Brain microvascular endothelial cell (primary cell): Measurements from ENCODE around the gene SLC25A46.
"Not testable (repeated sequence)": the region's sequence is repeated elsewhere in the genome, so short reads cannot be mapped to it uniquely, and the experiment has no call there.

Experiments
- DNase-seq: peaks from one replicate; pipeline ENCODE4 v3.0.0-alpha.2; 2020
- H3K27ac ChIP-seq: fragments of 250-450 bp; sonication (Bioruptor Pico); 2 replicates; pipeline ENCODE4 v1.5.1; 2020; ENCODE audit warnings: mild to moderate bottlenecking, moderate library complexity
- H3K27me3 ChIP-seq: fragments of 250-450 bp; sonication (Bioruptor Pico); replicated peaks from 2 replicates; pipeline ENCODE4 v1.5.1; 2020; ENCODE audit warnings: mild to moderate bottlenecking
- H3K36me3 ChIP-seq: fragments of 250-450 bp; sonication (Bioruptor Pico); replicated peaks from 2 replicates; pipeline ENCODE4 v1.5.1; 2020; ENCODE audit warnings: mild to moderate bottlenecking
- H3K4me3 ChIP-seq: 2 replicates; pipeline ENCODE4 v1.5.1; 2011; ENCODE audit warnings: low read depth, mild to moderate bottlenecking, control low read depth, low read length, moderate library complexity
- in situ Hi-C: cut with HindIII; loops from 2 replicates; pipeline ENCODE4 v1.10.0; 2017; ENCODE audit warnings: low sequenced_read_pairs, low pct_ligation_motif_present
- TF ChIP-seq, protein P1 (sequence below): IDR thresholded peaks from 2 replicates; pipeline ENCODE4 v1.5.1; 2011; ENCODE audit warnings: low read depth, mild to moderate bottlenecking, moderate library complexity, low read length, control low read depth, inconsistent platforms; ENCODE audit errors: missing control alignments

The SLC25A46 gene

DNA sequence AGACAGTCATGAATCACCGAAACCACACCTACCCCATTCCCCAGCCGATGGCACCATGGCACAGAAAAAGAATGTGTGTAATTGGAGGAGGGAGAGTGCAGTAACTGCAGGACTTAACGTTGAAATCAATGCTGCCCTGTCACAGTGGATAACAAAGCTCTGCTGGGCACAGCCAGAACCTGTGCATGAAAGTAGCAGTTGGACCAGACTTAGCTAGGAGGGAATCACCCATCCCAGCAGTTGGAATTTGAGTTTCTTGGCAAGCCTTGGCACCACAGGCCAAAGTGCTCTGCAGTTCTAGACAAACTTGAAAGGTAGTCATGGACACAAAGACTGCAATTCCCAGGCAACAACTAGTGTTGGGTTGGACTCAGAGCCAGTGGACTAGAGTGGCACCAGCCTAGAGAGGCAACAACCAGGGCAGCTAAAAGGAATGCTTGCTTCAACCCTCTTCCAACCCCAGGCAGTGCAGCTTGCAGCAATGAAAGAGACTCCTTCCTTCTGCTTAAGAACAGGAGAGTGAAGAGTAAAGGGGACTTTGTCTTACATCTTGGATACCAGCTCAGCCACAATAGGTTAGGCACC, 31.5 kb upstream of the SLC25A46 start:
- TF ChIP-seq, protein P1, sequence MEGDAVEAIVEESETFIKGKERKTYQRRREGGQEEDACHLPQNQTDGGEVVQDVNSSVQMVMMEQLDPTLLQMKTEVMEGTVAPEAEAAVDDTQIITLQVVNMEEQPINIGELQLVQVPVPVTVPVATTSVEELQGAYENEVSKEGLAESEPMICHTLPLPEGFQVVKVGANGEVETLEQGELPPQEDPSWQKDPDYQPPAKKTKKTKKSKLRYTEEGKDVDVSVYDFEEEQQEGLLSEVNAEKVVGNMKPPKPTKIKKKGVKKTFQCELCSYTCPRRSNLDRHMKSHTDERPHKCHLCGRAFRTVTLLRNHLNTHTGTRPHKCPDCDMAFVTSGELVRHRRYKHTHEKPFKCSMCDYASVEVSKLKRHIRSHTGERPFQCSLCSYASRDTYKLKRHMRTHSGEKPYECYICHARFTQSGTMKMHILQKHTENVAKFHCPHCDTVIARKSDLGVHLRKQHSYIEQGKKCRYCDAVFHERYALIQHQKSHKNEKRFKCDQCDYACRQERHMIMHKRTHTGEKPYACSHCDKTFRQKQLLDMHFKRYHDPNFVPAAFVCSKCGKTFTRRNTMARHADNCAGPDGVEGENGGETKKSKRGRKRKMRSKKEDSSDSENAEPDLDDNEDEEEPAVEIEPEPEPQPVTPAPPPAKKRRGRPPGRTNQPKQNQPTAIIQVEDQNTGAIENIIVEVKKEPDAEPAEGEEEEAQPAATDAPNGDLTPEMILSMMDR, result no peak
- Histone ChIP-seq H3K36me3 (no peaks in the 10 kb centered on the region), H3K27ac (no peak overlapping the region), H3K27me3 (no peaks in the 10 kb centered on the region), H3K4me3 (no peak overlapping the region)
- no peak for DNase-seq
- in situ Hi-C loops, result no loop called here

DNA sequence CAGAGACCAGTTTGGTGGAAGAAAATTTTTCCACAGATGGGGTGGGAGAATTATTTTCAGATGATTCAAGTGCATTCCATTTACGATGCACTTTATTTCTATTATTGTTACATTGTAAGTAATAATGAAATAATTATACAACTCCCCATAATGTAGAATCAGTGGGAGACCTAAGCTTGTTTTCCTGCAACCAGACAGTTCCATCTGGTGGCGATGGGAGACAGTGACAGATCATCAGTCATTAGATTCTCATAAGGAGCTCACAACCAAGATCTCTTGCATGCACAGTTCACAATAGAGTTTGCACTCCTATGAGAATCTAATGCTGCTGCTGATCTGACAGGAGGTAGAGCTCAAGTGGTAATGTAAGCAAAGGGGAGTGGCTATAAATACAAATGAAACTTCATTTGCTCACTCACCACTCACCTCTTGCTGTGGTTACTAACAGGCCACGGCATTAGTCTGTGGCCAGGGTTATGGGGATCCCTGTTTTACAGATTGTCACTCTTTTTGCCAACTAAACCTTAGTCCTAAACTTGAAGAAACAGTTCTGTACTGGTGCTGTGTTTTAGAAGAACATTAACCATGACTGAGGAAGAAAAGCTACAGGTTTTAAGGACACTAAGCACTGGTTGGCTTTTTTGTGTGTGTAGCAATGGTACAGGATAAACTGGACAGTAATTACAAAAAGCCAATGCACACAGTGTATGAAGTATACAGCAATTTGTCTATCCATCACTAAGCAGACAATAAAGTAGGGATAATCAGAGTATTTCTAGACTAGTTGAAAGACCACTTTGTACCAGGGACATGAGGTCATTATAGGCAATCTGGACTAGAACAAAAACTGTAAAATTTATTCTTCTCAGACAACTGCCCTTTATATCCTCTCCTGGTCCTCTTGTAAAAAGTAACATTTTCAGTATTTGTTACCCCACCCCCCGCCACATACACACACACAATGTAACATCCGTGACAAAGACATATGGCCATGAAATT, 22.3 kb upstream of the SLC25A46 start:
- Histone ChIP-seq H3K27ac (no peak overlapping the region), H3K27me3 (no peaks in the 10 kb centered on the region), H3K36me3 (no peaks in the 10 kb centered on the region), H3K4me3 (no peak overlapping the region)
- in situ Hi-C loops, result no loop called here
- DNase-seq, result no peak
- TF ChIP-seq, protein P1, result no peak

DNA sequence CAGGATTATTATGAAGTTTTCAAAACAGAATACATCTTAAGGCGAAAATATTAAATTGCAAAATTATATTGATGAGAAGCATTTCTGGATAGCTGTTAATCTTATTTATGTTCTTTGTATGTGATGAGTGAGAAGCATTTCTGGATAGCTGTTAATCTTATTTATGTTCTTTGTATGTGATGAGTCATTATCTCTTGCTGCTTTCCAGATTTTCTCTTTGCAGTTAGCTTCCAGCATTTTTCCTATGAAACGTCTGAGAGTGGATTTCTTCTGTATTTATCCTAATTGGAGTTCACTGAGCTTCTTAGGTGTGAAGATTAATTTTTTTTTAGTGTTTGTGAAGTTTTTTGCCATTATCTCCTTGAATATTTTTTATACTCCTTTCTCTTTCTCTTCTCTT, 20.5 kb upstream of the SLC25A46 start:
- no peaks in the 10 kb centered on the region for H3K36me3 ChIP-seq
- in situ Hi-C loops, result no loop called here
- TF ChIP-seq, protein P1, result no peak

DNA sequence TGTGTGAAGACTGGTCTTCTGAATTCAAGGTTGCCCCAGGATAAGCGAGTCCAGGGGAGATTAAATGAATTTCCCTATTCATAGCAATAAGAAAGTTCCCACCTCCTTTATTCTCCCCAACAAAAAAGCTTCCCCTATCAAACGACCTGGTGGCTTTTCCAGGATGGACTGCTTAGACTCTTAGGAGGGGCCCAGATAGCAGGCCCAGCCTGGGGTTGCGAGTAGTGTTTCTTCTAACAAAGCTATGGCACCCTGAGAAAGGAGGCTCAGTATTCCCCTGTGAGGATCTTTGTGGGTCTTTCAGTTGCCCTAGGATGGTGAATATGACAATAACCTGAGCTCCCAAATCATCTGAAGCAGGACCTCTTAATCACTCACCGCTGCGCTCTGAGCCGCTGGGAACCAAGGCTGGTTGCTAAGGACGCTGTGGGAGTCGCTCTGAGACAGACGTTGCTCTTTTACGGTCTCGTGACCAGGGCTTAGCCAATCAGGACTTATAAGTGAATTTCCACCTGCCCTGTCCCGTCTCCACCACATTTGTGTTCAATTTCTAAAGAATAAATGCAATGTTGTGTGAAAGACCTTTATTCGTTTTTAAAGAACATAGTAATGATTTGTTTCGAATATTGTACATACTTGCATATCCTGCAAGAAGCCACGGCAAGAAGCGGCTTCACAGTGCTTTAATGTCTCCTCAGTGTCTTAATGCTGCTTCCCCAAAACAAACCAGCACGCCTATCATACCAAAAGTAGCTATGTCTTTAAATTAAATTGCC, 12.4 kb upstream of the SLC25A46 start, which contains the start of gene TMEM232:
TSS of gene TMEM232 (minus strand) at position 423 of the 776 bp plus-strand sequence. CDS start 59,319 bp downstream, outside the sequence.
- peak; percentile 59 for DNase-seq
- Histone ChIP-seq H3K27ac (no peak within 1 kb of the TSS), H3K4me3 (peak within 1 kb of the TSS; percentile 46), H3K27me3 (no peaks in the 10 kb centered on the region), H3K36me3 (no peaks in the 10 kb centered on the region)
- in situ Hi-C loops, result no loop called here
- TF ChIP-seq, protein P1, result no peak

More for the DNA sequence above, 20.5 kb upstream of the SLC25A46 start:
- DNase-seq, result no peak
- Histone ChIP-seq H3K27me3 (no peaks in the 10 kb centered on the region), H3K27ac (no peak overlapping the region), H3K4me3 (no peak overlapping the region)

DNA sequence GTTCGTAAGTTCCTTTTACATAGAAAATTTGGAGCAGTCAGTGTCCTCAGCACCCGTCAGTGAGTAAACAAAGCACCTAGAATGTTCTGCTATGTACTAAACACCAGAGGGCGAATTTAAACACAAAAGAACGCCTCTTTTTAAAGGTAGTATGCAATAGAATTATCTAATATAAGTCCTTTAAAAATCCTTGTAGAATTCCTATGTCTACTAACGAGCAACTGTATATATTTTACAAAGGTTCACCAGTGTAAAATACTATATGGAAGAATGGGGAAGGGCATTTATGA, 11.8 kb upstream of the SLC25A46 start:
- DNase-seq, result no peak
- TF ChIP-seq, protein P1, result peak; percentile 6
- in situ Hi-C loops, result no loop called here
- Histone ChIP-seq H3K27me3 (no peaks in the 10 kb centered on the region), H3K4me3 (peak overlapping the region; percentile 46), H3K27ac (no peak overlapping the region), H3K36me3 (no peaks in the 10 kb centered on the region)

DNA sequence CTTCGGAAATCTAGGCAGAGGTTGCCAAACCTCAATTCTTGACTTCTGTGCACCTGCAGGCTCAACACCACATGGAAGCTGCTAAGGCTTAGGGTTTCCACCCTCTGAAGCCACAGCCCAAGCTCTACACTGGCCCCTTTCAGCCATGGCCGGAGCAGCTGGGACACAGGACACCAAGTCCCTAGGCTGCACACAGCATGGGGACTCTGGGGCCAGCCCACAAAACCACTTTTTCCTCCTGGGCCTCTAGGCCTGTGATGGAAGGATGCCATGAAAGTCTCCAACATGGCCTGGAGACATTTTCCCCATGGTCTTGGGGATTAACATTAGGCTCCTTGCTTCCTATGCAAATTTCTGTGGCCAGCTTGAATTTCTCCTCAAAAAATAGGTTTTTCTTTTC, 7.3 kb upstream of the SLC25A46 start:
- H3K4me3 ChIP-seq, H3K36me3 ChIP-seq, DNase-seq, H3K27ac ChIP-seq, in situ Hi-C loops, H3K27me3 ChIP-seq: not testable (repeated sequence)
